ENCODE results near the gene PAX7. TPM values are rescaled to one million over a fixed set of nuclear protein-coding genes. Genes with fewer than 3 reads are reported as not detected.

The PAX7 gene
- polyA plus RNA-seq, 1 of the 3 experiments (the other 2 are of a cell fraction): not detected

DNA sequence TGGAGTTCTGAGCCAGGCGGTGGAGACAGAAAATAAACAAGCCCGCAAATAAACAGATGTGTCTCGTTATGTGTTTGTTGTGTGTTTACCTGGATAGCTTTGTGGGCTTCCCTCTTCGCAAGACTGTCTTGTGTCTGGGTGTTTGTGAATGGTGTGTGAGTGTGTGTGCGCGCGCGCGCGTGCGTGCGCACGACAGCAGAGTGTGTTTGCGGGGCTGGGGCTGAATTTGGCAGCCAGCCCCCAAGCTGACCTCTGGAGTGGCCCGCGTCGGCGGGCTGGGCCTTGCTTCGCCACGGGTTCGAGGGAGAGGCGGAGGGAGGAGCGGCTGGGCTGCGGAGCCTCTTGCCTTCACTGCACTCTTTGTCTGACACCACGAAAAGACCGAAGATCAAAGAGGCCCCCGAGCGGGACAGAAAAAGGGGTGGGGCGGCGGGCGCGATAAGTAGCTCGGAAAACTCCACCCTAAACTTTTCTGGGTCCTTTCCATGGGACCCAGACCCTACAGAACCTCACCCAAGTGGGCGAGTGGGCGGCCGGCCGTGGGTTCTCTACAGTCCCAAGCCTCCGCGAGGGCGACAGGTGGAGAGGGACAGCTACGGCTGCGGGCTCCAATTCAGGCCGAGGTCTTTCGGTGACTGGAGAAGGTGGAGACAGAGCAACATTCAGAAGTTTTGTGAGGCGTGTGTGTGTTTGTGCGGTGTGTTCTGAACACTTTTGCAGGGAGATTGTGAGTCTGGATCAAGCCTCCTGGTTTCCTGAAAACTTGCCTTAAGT lies 14.5 kb downstream of the PAX7 start:
- H3K9me3 ChIP-seq: no peaks in the 10 kb centered on the region
- no peak overlapping the region for H3K9ac ChIP-seq
- no peak overlapping the region for H2AFZ ChIP-seq (ENCODE audit: low read depth)
- no peak overlapping the region for H3K4me2 ChIP-seq
- H3K79me2 ChIP-seq (ENCODE audit: insufficient read depth): no peaks in the 10 kb centered on the region
- POLR2A ChIA-PET: no interaction called here
- DNase-seq: peak; percentile 41
- peaks cover 86% of the 10 kb centered on the region for H3K27me3 ChIP-seq (ENCODE audit: insufficient read depth)
- no peaks in the 10 kb centered on the region for H4K20me1 ChIP-seq (ENCODE audit: insufficient read depth)
- H3K4me1 ChIP-seq (ENCODE audit: control insufficient read depth in 1 of 2, insufficient read depth in 2 of 2, low read depth in 1 of 2, low read length in 1 of 2): no peaks in the 10 kb centered on the region
- no peak overlapping the region for H3K4me3 ChIP-seq (ENCODE audit: low read depth in 2 of 2, low read length in 1 of 2)
- CTCF ChIA-PET: interaction anchor here (0.9 to 3.2 kb wide), 7 partner anchors 11 to 230 kb away, joined by 3 to 21 read pairs (median 4); no protein-coding TSS in a partner anchor
- WGBS (ENCODE audit: low lambda C conversion rate): 23% methylated on average over 21 of the region's 46 CpGs
- H3K9me2 ChIP-seq: no peaks in the 10 kb centered on the region
- H3F3A ChIP-seq (replicated peaks; ENCODE audit: insufficient read depth): no peaks in the 10 kb centered on the region
- H3K36me3 ChIP-seq (replicated peaks in 1 of 2; ENCODE audit: control insufficient read depth in 1 of 2, insufficient read depth in 2 of 2, low read length in 1 of 2): no peaks in the 10 kb centered on the region
- TF ChIP-seq, protein P1, sequence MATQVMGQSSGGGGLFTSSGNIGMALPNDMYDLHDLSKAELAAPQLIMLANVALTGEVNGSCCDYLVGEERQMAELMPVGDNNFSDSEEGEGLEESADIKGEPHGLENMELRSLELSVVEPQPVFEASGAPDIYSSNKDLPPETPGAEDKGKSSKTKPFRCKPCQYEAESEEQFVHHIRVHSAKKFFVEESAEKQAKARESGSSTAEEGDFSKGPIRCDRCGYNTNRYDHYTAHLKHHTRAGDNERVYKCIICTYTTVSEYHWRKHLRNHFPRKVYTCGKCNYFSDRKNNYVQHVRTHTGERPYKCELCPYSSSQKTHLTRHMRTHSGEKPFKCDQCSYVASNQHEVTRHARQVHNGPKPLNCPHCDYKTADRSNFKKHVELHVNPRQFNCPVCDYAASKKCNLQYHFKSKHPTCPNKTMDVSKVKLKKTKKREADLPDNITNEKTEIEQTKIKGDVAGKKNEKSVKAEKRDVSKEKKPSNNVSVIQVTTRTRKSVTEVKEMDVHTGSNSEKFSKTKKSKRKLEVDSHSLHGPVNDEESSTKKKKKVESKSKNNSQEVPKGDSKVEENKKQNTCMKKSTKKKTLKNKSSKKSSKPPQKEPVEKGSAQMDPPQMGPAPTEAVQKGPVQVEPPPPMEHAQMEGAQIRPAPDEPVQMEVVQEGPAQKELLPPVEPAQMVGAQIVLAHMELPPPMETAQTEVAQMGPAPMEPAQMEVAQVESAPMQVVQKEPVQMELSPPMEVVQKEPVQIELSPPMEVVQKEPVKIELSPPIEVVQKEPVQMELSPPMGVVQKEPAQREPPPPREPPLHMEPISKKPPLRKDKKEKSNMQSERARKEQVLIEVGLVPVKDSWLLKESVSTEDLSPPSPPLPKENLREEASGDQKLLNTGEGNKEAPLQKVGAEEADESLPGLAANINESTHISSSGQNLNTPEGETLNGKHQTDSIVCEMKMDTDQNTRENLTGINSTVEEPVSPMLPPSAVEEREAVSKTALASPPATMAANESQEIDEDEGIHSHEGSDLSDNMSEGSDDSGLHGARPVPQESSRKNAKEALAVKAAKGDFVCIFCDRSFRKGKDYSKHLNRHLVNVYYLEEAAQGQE (IDR thresholded peaks at IDR 0.05; ENCODE audit: low read depth, low read length): no peak
- TF ChIP-seq, protein P2, sequence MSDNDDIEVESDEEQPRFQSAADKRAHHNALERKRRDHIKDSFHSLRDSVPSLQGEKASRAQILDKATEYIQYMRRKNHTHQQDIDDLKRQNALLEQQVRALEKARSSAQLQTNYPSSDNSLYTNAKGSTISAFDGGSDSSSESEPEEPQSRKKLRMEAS (IDR thresholded peaks at IDR 0.05; ENCODE audit: low read depth): no peak
- TF ChIP-seq NRF1 (IDR thresholded peaks at IDR 0.05; ENCODE audit: low read depth, low read length) (no peak), FOSL2 (IDR thresholded peaks at IDR 0.05; ENCODE audit: borderline replicate concordance, low read depth) (no peak), POLR2AphosphoS5 (IDR thresholded peaks at IDR 0.05; ENCODE audit: low read depth, low read length) (no peak), MEF2A (IDR thresholded peaks at IDR 0.05; ENCODE audit: borderline replicate concordance, low read depth) (no peak), ELF1 (IDR thresholded peaks at IDR 0.05) (no peak), RAD21 (IDR thresholded peaks at IDR 0.05; ENCODE audit: low read length) (no peak), TAF1 (IDR thresholded peaks at IDR 0.05; ENCODE audit: borderline replicate concordance, low read depth, low read length) (no peak), SIN3A (IDR thresholded peaks at IDR 0.05; ENCODE audit: borderline replicate concordance, low read depth, low read length) (no peak), GABPA (IDR thresholded peaks at IDR 0.05; ENCODE audit: low read depth) (no peak), JUND (IDR thresholded peaks at IDR 0.05) (no peak)
- TF ChIP-seq, protein P3, sequence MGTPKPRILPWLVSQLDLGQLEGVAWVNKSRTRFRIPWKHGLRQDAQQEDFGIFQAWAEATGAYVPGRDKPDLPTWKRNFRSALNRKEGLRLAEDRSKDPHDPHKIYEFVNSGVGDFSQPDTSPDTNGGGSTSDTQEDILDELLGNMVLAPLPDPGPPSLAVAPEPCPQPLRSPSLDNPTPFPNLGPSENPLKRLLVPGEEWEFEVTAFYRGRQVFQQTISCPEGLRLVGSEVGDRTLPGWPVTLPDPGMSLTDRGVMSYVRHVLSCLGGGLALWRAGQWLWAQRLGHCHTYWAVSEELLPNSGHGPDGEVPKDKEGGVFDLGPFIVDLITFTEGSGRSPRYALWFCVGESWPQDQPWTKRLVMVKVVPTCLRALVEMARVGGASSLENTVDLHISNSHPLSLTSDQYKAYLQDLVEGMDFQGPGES (IDR thresholded peaks at IDR 0.05; ENCODE audit: low read depth, low read length): no peak
- TF ChIP-seq, protein P4, sequence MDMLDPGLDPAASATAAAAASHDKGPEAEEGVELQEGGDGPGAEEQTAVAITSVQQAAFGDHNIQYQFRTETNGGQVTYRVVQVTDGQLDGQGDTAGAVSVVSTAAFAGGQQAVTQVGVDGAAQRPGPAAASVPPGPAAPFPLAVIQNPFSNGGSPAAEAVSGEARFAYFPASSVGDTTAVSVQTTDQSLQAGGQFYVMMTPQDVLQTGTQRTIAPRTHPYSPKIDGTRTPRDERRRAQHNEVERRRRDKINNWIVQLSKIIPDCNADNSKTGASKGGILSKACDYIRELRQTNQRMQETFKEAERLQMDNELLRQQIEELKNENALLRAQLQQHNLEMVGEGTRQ (IDR thresholded peaks at IDR 0.05; ENCODE audit: borderline replicate concordance, low read depth, low read length): no peak
- TF ChIP-seq, protein P5, sequence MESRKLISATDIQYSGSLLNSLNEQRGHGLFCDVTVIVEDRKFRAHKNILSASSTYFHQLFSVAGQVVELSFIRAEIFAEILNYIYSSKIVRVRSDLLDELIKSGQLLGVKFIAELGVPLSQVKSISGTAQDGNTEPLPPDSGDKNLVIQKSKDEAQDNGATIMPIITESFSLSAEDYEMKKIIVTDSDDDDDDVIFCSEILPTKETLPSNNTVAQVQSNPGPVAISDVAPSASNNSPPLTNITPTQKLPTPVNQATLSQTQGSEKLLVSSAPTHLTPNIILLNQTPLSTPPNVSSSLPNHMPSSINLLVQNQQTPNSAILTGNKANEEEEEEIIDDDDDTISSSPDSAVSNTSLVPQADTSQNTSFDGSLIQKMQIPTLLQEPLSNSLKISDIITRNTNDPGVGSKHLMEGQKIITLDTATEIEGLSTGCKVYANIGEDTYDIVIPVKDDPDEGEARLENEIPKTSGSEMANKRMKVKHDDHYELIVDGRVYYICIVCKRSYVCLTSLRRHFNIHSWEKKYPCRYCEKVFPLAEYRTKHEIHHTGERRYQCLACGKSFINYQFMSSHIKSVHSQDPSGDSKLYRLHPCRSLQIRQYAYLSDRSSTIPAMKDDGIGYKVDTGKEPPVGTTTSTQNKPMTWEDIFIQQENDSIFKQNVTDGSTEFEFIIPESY (IDR thresholded peaks at IDR 0.05; ENCODE audit: borderline replicate concordance, low read depth): no peak
- no peak overlapping the region for H3K27ac ChIP-seq (ENCODE audit: low read depth in 2 of 2, low read length in 1 of 2)

All from SK-N-SH (cell line).